GM21515 (cell line): ENCODE measurements around the gene NPIPA3.
A peak's percentile ranks its signal among the peaks of the same experiment; 100 is the strongest.
"Not testable (repeated sequence)": the region's sequence is repeated elsewhere in the genome, so short reads cannot be mapped to it uniquely, and the experiment has no call there.

Source experiments
- ATAC-seq: cut with Tn5 transposase; IDR thresholded peaks from one replicate; pipeline ENCODE4 v1.9.1; 2021; ENCODE audit not compliant: unreplicated experiment

NPIPA3 gene

DNA sequence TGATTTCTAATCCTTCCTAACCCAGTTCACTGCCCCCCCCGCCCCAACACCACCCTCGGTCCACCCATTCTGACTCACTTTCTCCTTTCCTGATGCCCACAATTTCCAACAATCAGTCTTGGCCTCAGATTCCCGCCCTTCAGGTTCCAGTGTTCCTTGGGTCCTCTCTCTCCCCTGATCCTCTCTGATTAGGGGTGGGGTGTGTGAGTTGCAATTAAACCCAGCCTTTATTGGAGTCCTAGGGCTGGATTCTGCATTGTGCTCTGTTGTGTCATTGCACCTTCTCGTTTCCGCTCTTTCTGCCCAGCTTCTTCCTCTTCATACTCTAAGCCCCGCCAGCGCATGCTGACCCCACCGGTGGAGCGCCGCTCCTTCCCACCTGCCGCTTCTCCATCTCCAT, 38.6 kb downstream of the NPIPA3 start:
- ATAC-seq = not testable (repeated sequence)

DNA sequence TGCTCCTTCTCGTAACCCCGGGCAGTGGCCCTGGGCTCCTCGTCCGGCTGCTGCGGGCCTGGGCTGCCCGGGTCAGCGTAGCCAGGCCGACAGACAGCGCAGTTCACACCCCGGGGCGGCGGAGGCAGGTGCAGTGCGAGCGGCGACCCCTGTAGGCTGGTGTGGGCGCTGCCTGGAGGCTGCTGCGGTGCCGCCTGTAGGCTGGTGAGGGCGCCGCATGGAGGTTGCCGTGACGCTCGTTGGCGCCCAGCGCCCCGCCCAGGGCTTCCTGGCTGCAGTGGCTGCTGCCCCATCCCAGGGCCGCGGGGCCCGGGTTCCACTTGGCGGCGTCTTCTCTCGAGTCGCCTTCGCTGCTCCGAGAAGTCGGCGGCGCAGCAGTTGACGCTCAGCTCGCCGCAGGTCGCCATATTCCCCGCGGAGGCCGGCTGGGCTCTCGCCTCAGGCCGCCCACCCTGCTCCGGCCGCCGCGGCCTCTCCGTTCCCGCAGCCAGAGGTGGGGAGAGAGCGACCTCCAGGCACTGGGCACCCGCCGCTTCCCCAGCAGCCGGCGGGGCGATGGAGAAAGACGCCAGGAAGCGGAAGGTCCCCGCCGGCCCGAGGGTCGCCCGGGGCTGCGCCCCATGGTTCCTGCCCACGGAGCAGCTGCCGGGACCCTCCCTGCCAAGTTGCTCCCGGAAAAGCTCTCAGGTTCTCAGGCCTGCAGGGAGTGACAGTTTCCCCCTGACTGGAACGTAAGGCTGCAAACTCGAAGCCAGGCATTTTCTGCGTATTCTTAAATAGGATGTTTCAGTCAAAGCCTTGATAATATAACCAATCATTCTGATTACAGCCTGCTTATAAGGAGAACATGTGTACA, 39.3 kb downstream of the NPIPA3 start, which contains the start of gene NPIPA2:
NPIPA2 (plus strand) TSS at position 261 of the 856 bp plus-strand sequence. CDS start 5,533 bp downstream, outside the sequence.
- ATAC-seq = peak; percentile 96

DNA sequence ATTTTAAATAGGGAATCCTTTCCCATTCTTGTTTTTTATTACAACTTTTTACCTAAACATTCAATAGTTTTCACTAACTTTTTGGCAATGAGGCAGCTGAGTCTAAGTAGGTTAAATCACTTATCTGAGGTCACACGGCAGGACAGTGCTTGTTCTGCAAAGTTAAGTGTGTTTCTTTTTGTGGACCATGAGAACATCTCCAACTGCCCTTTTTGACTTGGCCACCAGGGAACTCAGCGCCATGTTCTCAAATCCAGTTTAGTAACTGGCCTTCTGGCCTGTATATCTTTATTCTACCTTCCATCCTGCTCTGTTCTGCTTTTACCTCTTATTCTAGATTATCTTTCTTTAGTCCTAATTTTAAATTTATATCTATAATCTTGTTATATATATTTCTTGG, 70.4 kb downstream of the NPIPA3 start:
- not testable (repeated sequence) for ATAC-seq

DNA sequence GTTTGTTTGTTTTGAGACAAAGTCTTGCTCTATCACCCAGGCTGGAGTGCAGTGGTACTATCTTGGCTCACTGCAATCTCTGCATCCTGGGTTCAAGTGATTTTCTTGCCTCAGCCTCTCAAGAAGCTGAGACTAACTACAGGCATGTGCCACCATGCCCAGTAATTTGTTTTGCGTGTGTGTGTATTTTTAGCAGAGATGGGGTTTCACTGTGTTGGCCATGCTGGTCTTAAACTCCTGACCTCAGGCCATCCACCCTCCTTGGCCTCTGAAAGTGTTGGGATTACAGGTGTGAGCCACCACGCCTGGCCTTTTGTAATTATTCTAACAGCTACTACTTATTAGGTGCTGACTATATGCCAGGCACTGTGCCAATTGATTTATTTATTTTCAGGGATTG, 72.4 kb downstream of the NPIPA3 start:
- ATAC-seq = not testable (repeated sequence)
